ENCODE results near the gene DMBX1.

Gene DMBX1

GRCh38 chr1:46489638-46490405 is at the start of gene DMBX1:
TSS of gene DMBX1 (plus strand) at chr1:46489836. CDS start at chr1:46507011, 17,175 bp downstream.
- DNase-seq: peak; percentile 4

GRCh38 chr1:46440478-46440877 is 49.2 kb upstream of the DMBX1 start:
- DNase-seq: no peak

- no peak for DNase-seq
Observed at GRCh38 chr1:46442317-46443161, 47.1 kb upstream of the DMBX1 start.

- no peak for DNase-seq
Observed at GRCh38 chr1:46444466-46444865, 45.2 kb upstream of the DMBX1 start.

GRCh38 chr1:46445773-46446256 is 43.8 kb upstream of the DMBX1 start:
- DNase-seq: no peak

GRCh38 chr1:46446646-46447498 is 42.8 kb upstream of the DMBX1 start:
- no peak for DNase-seq

GRCh38 chr1:46447499-46448108 is 42.0 kb upstream of the DMBX1 start:
- no peak for DNase-seq

- no peak for DNase-seq
Observed at GRCh38 chr1:46448109-46448911, 41.3 kb upstream of the DMBX1 start.

- DNase-seq: no peak
Observed at GRCh38 chr1:46449223-46450159, 40.1 kb upstream of the DMBX1 start.

GRCh38 chr1:46450160-46450517 is 39.5 kb upstream of the DMBX1 start:
- no peak for DNase-seq

GRCh38 chr1:46451948-46452930 is 37.4 kb upstream of the DMBX1 start:
- no peak for DNase-seq

- no peak for DNase-seq
Observed at GRCh38 chr1:46452931-46453325, 36.7 kb upstream of the DMBX1 start.

GRCh38 chr1:46453449-46453848 is 36.2 kb upstream of the DMBX1 start:
- DNase-seq: no peak

GRCh38 chr1:46455951-46456350 is 33.7 kb upstream of the DMBX1 start:
- DNase-seq: peak; percentile 44

- DNase-seq: no peak
Observed at GRCh38 chr1:46456411-46456963, 33.1 kb upstream of the DMBX1 start.

GRCh38 chr1:46457178-46457577 is 32.5 kb upstream of the DMBX1 start:
- no peak for DNase-seq

GRCh38 chr1:46458190-46458589 is 31.4 kb upstream of the DMBX1 start:
- DNase-seq: no peak

- DNase-seq: no peak
Observed at GRCh38 chr1:46458846-46459245, 30.8 kb upstream of the DMBX1 start.

GRCh38 chr1:46459315-46459714 is 30.3 kb upstream of the DMBX1 start:
- no peak for DNase-seq

Data from NCI-H1436 treated with DMSO at 0.1 percent for 48 hours (cell line).